Upper lobe of right lung (tissue), 1 donor: ENCODE measurements around the gene FAM229A. TPM values are rescaled to one million over a fixed set of nuclear protein-coding genes. Genes with fewer than 3 reads are reported as not detected.

Experiments
- ATAC-seq: fragments of 200-7000 bp; cut with Tn5 transposase; one replicate; pipeline ENCODE4 v1.9.1; 2020; ENCODE audit warnings: mild to moderate bottlenecking, moderate library complexity
- DNase-seq: peaks from one replicate; pipeline ENCODE4 v3.0.0-alpha.2; 2020
- H3K27ac ChIP-seq: fragments of 200-600 bp; one replicate; pipeline ENCODE4 v1.8.0; 2022
- H3K27me3 ChIP-seq: fragments of 200-600 bp; one replicate; pipeline ENCODE4 v1.8.0; 2022; ENCODE audit warnings: mild to moderate bottlenecking
- H3K36me3 ChIP-seq: fragments of 200-600 bp; one replicate; pipeline ENCODE4 v1.8.0; 2022
- H3K4me1 ChIP-seq: fragments of 200-600 bp; one replicate; pipeline ENCODE4 v1.8.0; 2022
- H3K4me3 ChIP-seq: fragments of 200-600 bp; one replicate; pipeline ENCODE4 v1.8.0; 2022; ENCODE audit warnings: mild to moderate bottlenecking
- H3K9me3 ChIP-seq: fragments of 200-600 bp; one replicate; pipeline ENCODE4 v1.8.0; 2022
- CTCF ChIP-seq: fragments of 200-600 bp; IDR thresholded peaks from one replicate; pipeline ENCODE4 v1.8.0; 2022; ENCODE audit warnings: antibody characterized with exemption
- intact Hi-C: fragments of 100-400 bp; cut with DNase I; formaldehyde crosslinking; loops from one replicate; pipeline ENCODE4 v1.11.0; 2022
- total RNA-seq: library from RNA; stranded (reverse); fragmentation: NEBNext Ultra II Directional; extraction: Animal tissue kit (Norgen Biotek cat#: 25700); gene quantifications from one replicate; pipeline ENCODE4 v1.2.1, GENCODE V29; 2021
- donor health status: DM: no; HTN: yes; CAD: no; lungs with severe emphysema.

Gene FAM229A
- total RNA-seq, 1 donor from 2014 or later: 9.3 TPM

DNA sequence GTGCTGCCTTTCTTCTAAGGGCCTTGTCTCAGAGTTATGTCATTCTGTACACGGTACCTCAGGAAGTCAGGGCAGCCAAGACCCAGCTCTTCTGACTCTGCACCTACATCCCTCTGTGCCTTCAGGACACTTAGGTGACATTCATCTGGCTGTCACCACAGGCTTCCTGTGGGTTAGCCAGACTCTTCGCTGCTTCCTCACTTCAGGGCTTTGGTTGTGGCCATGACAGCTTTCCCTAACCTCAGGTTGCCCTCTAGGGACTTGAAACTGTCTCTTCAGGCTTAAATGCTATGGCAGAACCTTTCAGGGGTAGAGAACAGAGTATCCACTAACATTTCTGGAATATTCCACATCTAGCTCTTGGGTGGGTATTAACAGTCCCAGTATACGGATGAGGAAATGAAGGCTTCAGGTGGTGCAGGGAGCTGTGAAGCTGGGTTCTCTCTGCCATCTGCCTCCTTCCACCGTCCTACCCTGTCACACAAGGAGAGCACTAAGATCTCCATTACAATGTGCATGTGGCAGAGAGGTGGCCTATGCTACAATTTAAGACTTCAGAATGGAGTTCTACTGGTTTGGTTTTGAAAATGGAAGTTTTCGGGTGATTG, 10.0 kb upstream of the FAM229A start:
- no peaks in the 10 kb centered on the region for H3K4me1 ChIP-seq
- TF ChIP-seq CTCF: peak; percentile 18
- ATAC-seq (peak; percentile 45), DNase-seq (peak; percentile 11)
- no peak overlapping the region for H3K4me3 ChIP-seq
- intact Hi-C loops: no loop called here
- H3K9me3 ChIP-seq: no peaks in the 10 kb centered on the region
- peaks cover 90% of the 10 kb centered on the region for H3K36me3 ChIP-seq
- H3K27me3 ChIP-seq: no peaks in the 10 kb centered on the region
- no peak overlapping the region for H3K27ac ChIP-seq

DNA sequence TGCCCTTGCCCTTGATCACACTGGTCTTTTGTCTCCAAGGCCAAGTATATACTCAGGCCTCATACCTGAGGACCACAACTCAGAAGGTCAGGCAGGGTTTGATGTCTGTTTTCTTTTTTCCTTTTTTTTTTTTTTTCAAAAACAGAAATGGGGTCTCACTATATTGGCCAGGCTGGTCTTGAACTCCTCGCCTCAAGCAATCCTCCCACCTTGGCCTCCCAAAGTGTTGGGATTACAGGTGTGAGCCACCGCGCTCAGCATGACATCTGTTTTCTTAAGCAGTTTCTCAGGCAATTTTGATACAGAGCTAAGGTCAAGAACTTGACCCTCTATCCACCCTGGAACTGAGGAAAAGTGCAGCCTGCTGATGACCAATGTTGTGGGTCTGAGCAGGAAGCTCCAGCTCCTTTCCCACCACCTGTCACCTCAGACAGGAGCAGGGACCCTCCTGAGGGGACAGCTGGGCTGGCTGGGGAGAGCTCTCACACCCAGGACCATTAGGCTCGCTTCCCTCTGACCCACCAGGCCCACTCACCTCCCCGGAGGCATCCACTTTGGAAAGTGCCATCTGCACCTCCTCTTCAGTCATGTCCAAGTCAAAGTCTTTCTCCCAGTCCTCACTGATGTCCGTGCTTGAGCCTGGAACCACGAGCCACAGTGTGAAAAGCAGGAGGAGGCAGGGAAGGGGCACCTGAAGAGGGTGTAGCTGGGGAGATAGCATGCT, 5.8 kb upstream of the FAM229A start:
- H3K36me3 ChIP-seq: peaks cover 76% of the 10 kb centered on the region
- no peaks in the 10 kb centered on the region for H3K9me3 ChIP-seq
- intact Hi-C loops: no loop called here
- no peak overlapping the region for H3K27ac ChIP-seq
- H3K4me1 ChIP-seq: no peaks in the 10 kb centered on the region
- TF ChIP-seq CTCF: no peak
- H3K27me3 ChIP-seq: no peaks in the 10 kb centered on the region
- no peak for DNase-seq
- ATAC-seq: no peak
- H3K4me3 ChIP-seq: no peak overlapping the region

DNA sequence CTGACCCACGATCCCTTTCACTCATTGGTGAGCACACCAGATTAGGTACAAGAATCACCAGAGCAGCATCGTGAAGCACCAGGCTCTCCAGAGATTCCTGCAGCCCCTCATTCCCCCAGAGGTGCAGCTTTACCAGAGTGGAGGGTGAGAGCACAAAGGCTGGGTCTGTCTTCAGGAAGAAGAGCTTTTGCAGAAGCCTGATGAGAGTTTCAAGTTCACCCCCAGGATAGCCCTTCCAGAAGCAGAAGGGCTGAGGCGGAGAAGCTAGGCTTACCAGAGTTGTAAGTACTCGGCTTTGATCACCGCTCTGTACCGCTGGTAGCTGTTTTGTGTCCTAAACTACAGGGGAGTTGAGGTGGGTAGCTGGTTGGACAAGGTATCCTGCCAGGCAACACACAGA, 3.2 kb upstream of the FAM229A start:
- Histone ChIP-seq H3K36me3 (peaks cover 59% of the 10 kb centered on the region), H3K27me3 (no peaks in the 10 kb centered on the region)

GRCh38 chr1:32364836-32365235, 2.6 kb upstream of the FAM229A start:
- H3K27me3 ChIP-seq: no peaks in the 10 kb centered on the region
- H3K27ac ChIP-seq: no peak overlapping the region
- ATAC-seq: no peak
- intact Hi-C loops: no loop called here
- TF ChIP-seq CTCF: no peak
- peaks cover 54% of the 10 kb centered on the region for H3K36me3 ChIP-seq
- no peak overlapping the region for H3K4me3 ChIP-seq
- H3K4me1 ChIP-seq: peaks cover 11% of the 10 kb centered on the region
- no peaks in the 10 kb centered on the region for H3K9me3 ChIP-seq
- DNase-seq: no peak

More for the DNA sequence above, 3.2 kb upstream of the FAM229A start:
- DNase-seq (no peak), ATAC-seq (no peak)
- Histone ChIP-seq H3K9me3 (no peaks in the 10 kb centered on the region), H3K27ac (no peak overlapping the region), H3K4me3 (no peak overlapping the region), H3K4me1 (peaks cover 11% of the 10 kb centered on the region)
- TF ChIP-seq CTCF: no peak
- intact Hi-C loops: no loop called here

GRCh38 chr1:32363713-32364112, 1.4 kb upstream of the FAM229A start:
- H3K9me3 ChIP-seq: no peaks in the 10 kb centered on the region
- H3K36me3 ChIP-seq: peaks cover 43% of the 10 kb centered on the region
- no peaks in the 10 kb centered on the region for H3K27me3 ChIP-seq
- ATAC-seq: peak; percentile 5
- H3K27ac ChIP-seq: no peak overlapping the region
- H3K4me1 ChIP-seq: peaks cover 11% of the 10 kb centered on the region
- peak; percentile 75 for DNase-seq
- TF ChIP-seq CTCF: no peak
- intact Hi-C loops: no loop called here
- no peak overlapping the region for H3K4me3 ChIP-seq
